C4-2B (cell line): ENCODE data around the gene TUBE1.
"Not testable (repeated sequence)": the region's sequence is repeated elsewhere in the genome, so short reads cannot be mapped to it uniquely, and the experiment has no call there.

Source experiments
- H3K27ac ChIP-seq: fragments of 450-650 bp; 2 replicates; pipeline ENCODE4 v1.5.1; 2017
- CTCF ChIP-seq: fragments of 450-650 bp; conservative IDR thresholded peaks from 2 replicates; pipeline ENCODE4 v1.5.1; 2017; ENCODE audit warnings: mild to moderate bottlenecking
- ZFX ChIP-seq: fragments of 450-650 bp; IDR thresholded peaks from 2 replicates; pipeline ENCODE4 v1.6.1; 2017

Gene TUBE1

GRCh38 chr6:112114577-112115223, 27.4 kb upstream of the TUBE1 start:
- TF ChIP-seq ZFX (no peak), CTCF (no peak)
- no peak overlapping the region for H3K27ac ChIP-seq

- H3K27ac ChIP-seq, result no peak overlapping the region
- TF ChIP-seq ZFX (no peak), CTCF (no peak)
These were observed 26.6 kb upstream of the TUBE1 start for GRCh38 chr6:112113918-112114317.

- H3K27ac ChIP-seq, result no peak overlapping the region
- no peak for TF ChIP-seq ZFX
- TF ChIP-seq CTCF, result no peak
These were observed 26.1 kb upstream of the TUBE1 start for GRCh38 chr6:112113431-112113830.

- no peak for TF ChIP-seq CTCF
- no peak for TF ChIP-seq ZFX
- H3K27ac ChIP-seq, result no peak overlapping the region
These were observed 22.0 kb upstream of the TUBE1 start for GRCh38 chr6:112109262-112109661.

GRCh38 chr6:112106562-112106961, 19.3 kb upstream of the TUBE1 start:
- H3K27ac ChIP-seq, result no peak overlapping the region
- TF ChIP-seq ZFX (no peak), CTCF (no peak)

GRCh38 chr6:112106026-112106425, 18.7 kb upstream of the TUBE1 start:
- H3K27ac ChIP-seq, result not testable (repeated sequence)

GRCh38 chr6:112100561-112100960, 13.3 kb upstream of the TUBE1 start:
- no peak for TF ChIP-seq CTCF
- no peak for TF ChIP-seq ZFX
- H3K27ac ChIP-seq, result no peak overlapping the region

GRCh38 chr6:112096901-112097300, 9.6 kb upstream of the TUBE1 start:
- no peak overlapping the region for H3K27ac ChIP-seq
- TF ChIP-seq CTCF (no peak), ZFX (no peak)
